ENCODE results near the gene SHOC2. TPM values are rescaled to one million over a fixed set of nuclear protein-coding genes. Genes with fewer than 3 reads are reported as not detected.

The SHOC2 gene
- total RNA-seq = 92.7 and 106 TPM in 2 replicates

DNA sequence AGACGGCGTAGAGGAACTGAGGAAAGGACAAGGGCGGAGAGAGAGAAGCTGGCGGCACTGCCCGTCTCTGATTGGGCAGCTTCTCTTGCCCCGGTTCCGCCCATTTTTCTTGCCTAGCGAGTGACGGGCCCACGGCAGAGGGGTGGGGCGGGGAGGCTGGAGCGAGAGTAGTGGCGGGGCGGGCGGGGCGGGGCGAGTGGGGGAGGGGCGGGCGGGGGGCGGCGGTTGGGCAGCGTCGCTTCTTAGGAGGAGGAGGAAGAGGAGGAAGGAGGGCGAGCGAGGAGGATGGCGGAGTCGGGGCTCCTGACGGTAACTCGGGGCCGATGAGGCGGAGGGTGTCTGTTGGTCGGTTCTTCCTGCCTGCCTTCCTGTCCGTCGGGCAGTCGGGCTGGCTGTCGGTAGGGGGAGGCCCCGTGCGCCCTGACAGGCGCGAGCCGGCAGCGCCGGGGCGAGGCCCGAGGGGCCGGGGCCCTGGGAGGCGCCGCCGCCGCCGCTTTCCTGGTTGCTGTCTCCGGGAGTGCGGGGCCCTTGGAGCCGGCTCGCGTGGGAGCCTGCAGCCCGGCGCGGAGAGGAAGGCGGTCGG lies at the start of gene SHOC2:
Gene SHOC2 (plus strand): TSS at position 256 of the 583 bp plus-strand sequence. CDS start 44,755 bp downstream, outside the sequence.
- TF ChIP-seq, protein P1, sequence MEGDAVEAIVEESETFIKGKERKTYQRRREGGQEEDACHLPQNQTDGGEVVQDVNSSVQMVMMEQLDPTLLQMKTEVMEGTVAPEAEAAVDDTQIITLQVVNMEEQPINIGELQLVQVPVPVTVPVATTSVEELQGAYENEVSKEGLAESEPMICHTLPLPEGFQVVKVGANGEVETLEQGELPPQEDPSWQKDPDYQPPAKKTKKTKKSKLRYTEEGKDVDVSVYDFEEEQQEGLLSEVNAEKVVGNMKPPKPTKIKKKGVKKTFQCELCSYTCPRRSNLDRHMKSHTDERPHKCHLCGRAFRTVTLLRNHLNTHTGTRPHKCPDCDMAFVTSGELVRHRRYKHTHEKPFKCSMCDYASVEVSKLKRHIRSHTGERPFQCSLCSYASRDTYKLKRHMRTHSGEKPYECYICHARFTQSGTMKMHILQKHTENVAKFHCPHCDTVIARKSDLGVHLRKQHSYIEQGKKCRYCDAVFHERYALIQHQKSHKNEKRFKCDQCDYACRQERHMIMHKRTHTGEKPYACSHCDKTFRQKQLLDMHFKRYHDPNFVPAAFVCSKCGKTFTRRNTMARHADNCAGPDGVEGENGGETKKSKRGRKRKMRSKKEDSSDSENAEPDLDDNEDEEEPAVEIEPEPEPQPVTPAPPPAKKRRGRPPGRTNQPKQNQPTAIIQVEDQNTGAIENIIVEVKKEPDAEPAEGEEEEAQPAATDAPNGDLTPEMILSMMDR (IDR thresholded peaks at IDR 0.05) = no peak
- Mint-ChIP-seq H3K4me3 (peak within 1 kb of the TSS; percentile 99), H3K27me3 (no peaks in the 10 kb centered on the region), H3K9me3 (no peaks in the 10 kb centered on the region), H3K4me1 (peaks cover 56% of the 10 kb centered on the region), H3K36me3 (ENCODE audit: low read depth) (peaks cover 29% of the 10 kb centered on the region), H3K27ac (peak within 1 kb of the TSS; percentile 99)
- intact Hi-C loops (cut with micrococcal nuclease) = loop anchor here (1.0 to 2.0 kb wide), 9 partner anchors 47 to 997 kb away; partner anchors contain the start of genes DUSP5, SMC3 and XPNPEP1
- DNase-seq = peak; percentile 86
- ChIA-PET CTCF (interaction anchor here (1.5 kb wide), 1 partner anchor 115 kb away, joined by 5 read pairs; no protein-coding TSS in a partner anchor), POLR2A (interaction anchor here (0.6 to 2.9 kb wide), 36 partner anchors 9 to 1528 kb away, joined by 3 to 27 read pairs (median 5); partner anchors contain the start of genes PDCD4, SMNDC1, VTI1A and ZDHHC6)
- peak; percentile 23 for ATAC-seq (ENCODE audit: low read depth)

DNA sequence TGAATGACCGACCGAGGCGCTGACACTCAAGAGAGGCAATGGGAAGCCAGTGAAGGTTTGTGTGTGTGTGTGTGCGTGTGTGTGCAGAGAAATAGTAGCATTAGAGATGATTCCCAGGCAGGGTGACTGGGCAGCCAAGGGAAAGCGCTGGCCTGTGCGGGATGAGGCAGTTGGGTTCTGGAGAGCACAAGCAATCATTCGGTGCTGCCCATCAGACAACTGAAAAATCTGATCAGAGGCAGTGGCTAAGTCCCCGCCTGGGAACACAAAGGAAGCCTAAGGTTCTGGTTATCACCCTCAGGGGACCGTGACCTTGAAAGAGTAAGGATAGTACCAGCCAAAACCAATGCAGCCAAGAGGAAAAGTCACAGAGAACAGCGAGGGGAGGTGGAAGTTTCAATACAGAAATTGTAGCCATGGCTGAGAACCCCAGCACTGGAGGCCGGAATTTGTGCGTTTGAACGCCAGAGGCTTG lies 48.5 kb upstream of the SHOC2 start:
- ChIA-PET CTCF (interaction anchor here (1.0 to 1.7 kb wide), 3 partner anchors 28 to 67 kb away, joined by 5 to 16 read pairs (median 9); no protein-coding TSS in a partner anchor), POLR2A (interaction anchor here (0.6 to 3.5 kb wide), 12 partner anchors 10 to 730 kb away, joined by 3 to 107 read pairs (median 10); partner anchors contain the start of genes BBIP1 and SHOC2)
- Mint-ChIP-seq H3K27ac (peak overlapping the region; percentile 97), H3K9me3 (no peaks in the 10 kb centered on the region), H3K4me3 (peak overlapping the region; percentile 94), H3K36me3 (ENCODE audit: low read depth) (peaks cover 14% of the 10 kb centered on the region), H3K27me3 (no peaks in the 10 kb centered on the region), H3K4me1 (peaks cover 79% of the 10 kb centered on the region)
- TF ChIP-seq, protein P1 (IDR thresholded peaks at IDR 0.05) = no peak
- no peak for ATAC-seq (ENCODE audit: low read depth)
- DNase-seq = no peak
- intact Hi-C loops (cut with micrococcal nuclease) = loop anchor here (1.0 to 5.0 kb wide), 4 partner anchors 29 to 864 kb away; partner anchors contain the start of genes ADD3, MXI1 and SMC3

DNA sequence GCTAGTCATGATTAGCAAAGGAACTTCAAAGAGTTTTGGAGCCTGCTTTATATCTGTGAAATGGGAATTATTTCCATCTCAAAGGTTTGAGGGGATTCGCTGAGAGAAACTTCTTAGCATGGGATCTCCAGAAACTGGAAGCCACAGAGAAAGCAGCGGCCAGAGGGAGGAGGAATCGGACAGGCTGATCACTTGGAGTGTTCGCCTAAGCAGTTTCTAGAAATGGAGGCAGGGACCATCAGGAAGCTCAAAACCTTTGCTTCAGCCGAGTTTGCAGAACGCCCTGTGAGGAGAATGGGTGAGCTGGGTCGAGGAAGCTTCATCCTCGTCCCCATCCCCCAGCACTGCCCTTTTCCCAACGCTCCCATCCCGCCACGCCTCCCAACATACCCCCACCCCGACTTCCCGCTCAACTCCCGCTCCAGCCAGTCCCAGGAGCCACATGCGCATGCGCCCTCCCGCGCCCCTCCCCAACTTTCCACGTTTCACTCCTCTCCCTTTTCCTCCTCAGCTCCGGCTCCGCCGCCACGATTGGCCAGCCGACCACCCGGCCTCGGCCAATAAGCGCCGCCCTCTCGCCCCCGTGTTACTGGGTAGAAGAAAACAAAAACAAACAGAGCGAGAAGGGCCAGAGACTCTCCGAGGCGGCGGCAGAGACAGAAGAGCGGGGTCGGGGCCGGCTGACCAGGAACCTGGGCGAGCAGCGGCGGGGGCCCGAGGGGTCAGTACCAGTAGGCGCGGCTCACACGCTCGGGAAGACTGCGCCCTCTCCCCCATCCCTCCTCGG lies 47.9 kb upstream of the SHOC2 start, which contains the start of gene PDCD4:
Gene PDCD4 (plus strand): TSS at position 631 of the 787 bp plus-strand sequence. CDS start 4,100 bp downstream, outside the sequence.
- Mint-ChIP-seq H3K9me3 (no peaks in the 10 kb centered on the region), H3K27me3 (no peaks in the 10 kb centered on the region), H3K36me3 (ENCODE audit: low read depth) (peaks cover 17% of the 10 kb centered on the region), H3K4me1 (peaks cover 76% of the 10 kb centered on the region), H3K27ac (peak within 1 kb of the TSS; percentile 97), H3K4me3 (peak within 1 kb of the TSS; percentile 94)
- intact Hi-C loops (cut with micrococcal nuclease) = loop anchor here (1.0 to 5.0 kb wide), 8 partner anchors 7 to 864 kb away; partner anchors contain the start of genes ADD3, BBIP1, MXI1 and SHOC2
- CTCF ChIA-PET = interaction anchor here (1.0 to 1.2 kb wide), 2 partner anchors 29 to 68 kb away, joined by 9 to 16 read pairs; no protein-coding TSS in a partner anchor
- peak; percentile 87 for DNase-seq
- ATAC-seq (ENCODE audit: low read depth) = peak; percentile 71
- POLR2A ChIA-PET = interaction anchor here (0.6 to 3.5 kb wide), 24 partner anchors 9 to 565 kb away, joined by 3 to 107 read pairs (median 5); partner anchors contain the start of genes BBIP1 and SHOC2
- TF ChIP-seq, protein P1 (IDR thresholded peaks at IDR 0.05) = no peak

DNA sequence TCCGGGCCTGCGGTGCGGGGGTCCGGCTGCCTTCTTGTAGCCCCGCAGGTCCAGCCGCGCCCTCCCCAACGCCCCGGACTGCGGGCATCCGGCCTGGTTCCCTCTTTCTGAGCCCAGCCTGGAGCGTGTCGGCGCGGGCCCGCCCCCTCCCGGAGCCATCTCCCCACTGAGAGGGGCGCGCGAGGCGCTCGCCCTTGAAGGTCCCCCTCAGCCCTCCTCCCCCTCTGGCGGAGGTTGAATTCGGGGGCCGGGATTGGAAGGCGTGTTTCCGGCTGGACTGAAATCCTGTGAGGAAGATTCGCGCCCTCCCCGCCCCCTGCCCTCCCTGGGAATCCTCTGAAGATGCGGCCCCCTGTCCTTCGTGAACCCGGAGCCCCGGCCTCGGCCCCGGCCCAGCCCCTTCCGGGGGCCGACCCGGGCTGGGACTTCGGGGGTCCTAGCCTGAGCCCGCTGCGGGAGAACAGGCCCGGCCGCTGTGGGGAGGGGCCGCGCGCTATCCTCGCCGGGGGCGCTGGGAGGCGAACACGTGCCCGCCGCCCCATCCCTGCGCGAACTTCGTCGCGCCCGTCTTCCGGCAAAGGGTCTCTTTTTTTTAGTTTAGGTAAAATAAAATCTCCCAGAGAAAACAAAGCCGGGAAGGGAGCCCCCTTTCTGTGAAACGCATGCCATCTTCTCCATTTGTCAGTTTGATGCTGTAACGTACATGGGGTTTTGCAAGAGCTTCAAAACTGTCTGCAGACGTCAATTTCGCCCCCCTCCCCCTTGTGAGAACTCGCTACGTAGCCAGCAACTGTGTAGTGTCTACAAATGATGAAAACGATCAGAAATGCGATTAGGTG lies 47.0 kb upstream of the SHOC2 start:
- Mint-ChIP-seq H3K36me3 (ENCODE audit: low read depth) (peaks cover 21% of the 10 kb centered on the region), H3K4me1 (peaks cover 71% of the 10 kb centered on the region), H3K4me3 (peak overlapping the region; percentile 94), H3K27ac (peak overlapping the region; percentile 95), H3K9me3 (no peaks in the 10 kb centered on the region), H3K27me3 (no peaks in the 10 kb centered on the region)
- CTCF ChIA-PET = interaction anchor here (1.0 to 2.3 kb wide), 10 partner anchors 10 to 200 kb away, joined by 3 to 28 read pairs (median 4); no protein-coding TSS in a partner anchor
- POLR2A ChIA-PET = interaction anchor here (0.6 to 3.5 kb wide), 35 partner anchors 8 to 517 kb away, joined by 3 to 107 read pairs (median 5); partner anchors contain the start of genes BBIP1 and SHOC2
- intact Hi-C loops (cut with micrococcal nuclease) = loop anchor here (1.0 to 5.0 kb wide), 7 partner anchors 8 to 865 kb away; partner anchors contain the start of genes ADD3, BBIP1, MXI1 and SHOC2
- TF ChIP-seq, protein P1 (IDR thresholded peaks at IDR 0.05) = no peak
- peak; percentile 66 for ATAC-seq (ENCODE audit: low read depth)
- DNase-seq = peak; percentile 69
